HCT116 (cell line): ENCODE results near the gene BTC.

Experiments
- ELF1 ChIP-seq: IDR thresholded peaks from 2 replicates; pipeline ENCODE4 v1.6.1; 2012; ENCODE audit warnings: low read depth, borderline replicate concordance
- EZH2 ChIP-seq: fragments of 200-600 bp; sonication (generic); IDR thresholded peaks from 2 replicates; pipeline ENCODE4 v1.6.1; 2017; ENCODE audit warnings: antibody characterized with exemption, mixed run types
- EZH2phosphoT487 ChIP-seq: fragments of 200-600 bp; IDR thresholded peaks from 2 replicates; pipeline ENCODE4 v1.6.1; 2018; ENCODE audit warnings: antibody characterized with exemption, borderline replicate concordance
- POLR2A ChIP-seq: IDR thresholded peaks from 2 replicates; pipeline ENCODE4 v1.7.0; 2011; ENCODE audit warnings: borderline replicate concordance; ENCODE audit not compliant: insufficient read depth, insufficient read length; ENCODE audit errors: extremely low read depth
- POLR2AphosphoS5 ChIP-seq: IDR thresholded peaks from 2 replicates; pipeline ENCODE4 v1.6.1; 2011; ENCODE audit warnings: mild to moderate bottlenecking, low read depth, low read length, moderate library complexity
- SIN3A ChIP-seq: IDR thresholded peaks from 2 replicates; pipeline ENCODE4 v1.6.1; 2012; ENCODE audit warnings: low read depth
- SP1 ChIP-seq: IDR thresholded peaks from 2 replicates; pipeline ENCODE4 v1.6.1; 2012; ENCODE audit warnings: low read depth
- YY1 ChIP-seq: IDR thresholded peaks from 2 replicates; pipeline ENCODE4 v1.6.1; 2011; ENCODE audit warnings: low read length, low read depth, moderate library complexity, mild to moderate bottlenecking; ENCODE audit not compliant: insufficient replicate concordance; ENCODE audit errors: extremely low read depth
- ZNF274 ChIP-seq: fragments of 200-500 bp; sonication (Bioruptor generic); IDR thresholded peaks from 2 replicates; pipeline ENCODE4 v1.6.1; 2014; ENCODE audit warnings: mild to moderate bottlenecking, low read depth, low read length, inconsistent platforms
- TF ChIP-seq, protein P1 (sequence below), 3 experiments: fragments of 200-600 bp in 1 of 3; sonication (generic) in 1 of 3; IDR thresholded peaks in 2 of 3; conservative IDR thresholded peaks in 1 of 3; 2 replicates each; pipeline ENCODE4 v1.5.1; 2012 to 2017; ENCODE audit warnings: low read depth in 2 of 3, low read length in 2 of 3, antibody characterized with exemption in 1 of 3, borderline replicate concordance in 1 of 3, control low read depth in 1 of 3, mild to moderate bottlenecking in 1 of 3, mixed read lengths in 1 of 3, mixed run types in 1 of 3, moderate library complexity in 1 of 3; ENCODE audit not compliant: insufficient read depth in 1 of 3
- TF ChIP-seq, protein P2 (sequence below): IDR thresholded peaks from 2 replicates; pipeline ENCODE4 v1.6.1; 2012

DNA sequence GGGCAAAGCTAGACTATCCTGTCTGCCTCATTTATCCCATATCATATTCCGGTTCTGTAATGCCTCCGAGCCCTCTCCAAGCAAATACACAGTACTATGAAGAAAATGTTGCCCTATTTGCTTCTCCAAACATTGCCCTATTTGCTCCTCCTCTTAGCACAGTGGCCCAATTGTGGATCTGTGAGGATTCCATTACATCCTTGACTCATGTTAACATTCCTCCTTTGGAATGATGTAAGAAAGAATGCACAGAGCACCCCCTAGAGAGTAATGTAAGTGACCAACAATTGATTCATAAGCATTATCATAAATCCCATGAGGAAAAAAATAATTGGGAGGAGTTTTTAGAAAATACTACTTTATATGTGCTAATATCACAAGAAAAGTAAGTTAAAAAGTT, 11.3 kb upstream of the BTC start:
- TF ChIP-seq, protein P1, sequence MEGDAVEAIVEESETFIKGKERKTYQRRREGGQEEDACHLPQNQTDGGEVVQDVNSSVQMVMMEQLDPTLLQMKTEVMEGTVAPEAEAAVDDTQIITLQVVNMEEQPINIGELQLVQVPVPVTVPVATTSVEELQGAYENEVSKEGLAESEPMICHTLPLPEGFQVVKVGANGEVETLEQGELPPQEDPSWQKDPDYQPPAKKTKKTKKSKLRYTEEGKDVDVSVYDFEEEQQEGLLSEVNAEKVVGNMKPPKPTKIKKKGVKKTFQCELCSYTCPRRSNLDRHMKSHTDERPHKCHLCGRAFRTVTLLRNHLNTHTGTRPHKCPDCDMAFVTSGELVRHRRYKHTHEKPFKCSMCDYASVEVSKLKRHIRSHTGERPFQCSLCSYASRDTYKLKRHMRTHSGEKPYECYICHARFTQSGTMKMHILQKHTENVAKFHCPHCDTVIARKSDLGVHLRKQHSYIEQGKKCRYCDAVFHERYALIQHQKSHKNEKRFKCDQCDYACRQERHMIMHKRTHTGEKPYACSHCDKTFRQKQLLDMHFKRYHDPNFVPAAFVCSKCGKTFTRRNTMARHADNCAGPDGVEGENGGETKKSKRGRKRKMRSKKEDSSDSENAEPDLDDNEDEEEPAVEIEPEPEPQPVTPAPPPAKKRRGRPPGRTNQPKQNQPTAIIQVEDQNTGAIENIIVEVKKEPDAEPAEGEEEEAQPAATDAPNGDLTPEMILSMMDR (IDR thresholded peaks at IDR 0.05 in 2 of 3, conservative IDR thresholded peaks at IDR 0.05 in 1 of 3; ENCODE audit: borderline replicate concordance in 1 of 3, insufficient read depth in 1 of 3, low read depth in 2 of 3, low read length in 2 of 3): peak; percentile 11 to 43 (median 11); a peak in 2 of 6 replicates
- TF ChIP-seq EZH2 (no peak), POLR2AphosphoS5 (no peak), POLR2A (no peak), SIN3A (no peak), YY1 (no peak), ELF1 (no peak), EZH2phosphoT487 (no peak), SP1 (no peak), ZNF274 (no peak)
- TF ChIP-seq, protein P2, sequence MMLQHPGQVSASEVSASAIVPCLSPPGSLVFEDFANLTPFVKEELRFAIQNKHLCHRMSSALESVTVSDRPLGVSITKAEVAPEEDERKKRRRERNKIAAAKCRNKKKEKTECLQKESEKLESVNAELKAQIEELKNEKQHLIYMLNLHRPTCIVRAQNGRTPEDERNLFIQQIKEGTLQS: no peak
